Fibroblast of the aortic adventitia (primary cell): ENCODE data around the gene STK24. TPM values are rescaled to one million over a fixed set of nuclear protein-coding genes. Genes with fewer than 3 reads are reported as not detected.

Experiments used
- DNase-seq: peaks from one replicate; pipeline ENCODE4 v3.0.0-alpha.2; 2010; ENCODE audit warnings: low read depth
- H3K4me3 ChIP-seq: 2 replicates; pipeline ENCODE4 v1.5.1; 2011; ENCODE audit warnings: low read depth, mild to moderate bottlenecking, control low read depth, low read length, moderate library complexity
- CTCF ChIP-seq: IDR thresholded peaks from 2 replicates; pipeline ENCODE4 v1.5.1; 2011; ENCODE audit warnings: mild to moderate bottlenecking, low read length, control low read depth, inconsistent platforms; ENCODE audit not compliant: insufficient read depth
- total RNA-seq: library from RNA; depleted of rRNA; stranded (reverse); fragments of >200 nt; gene quantifications from 2 replicates; pipeline ENCODE4 v1.2.3, GENCODE V29; 2012; ENCODE audit warnings: low replicate concordance

The STK24 gene
- total RNA-seq, 1 donor: 64.0 TPM

- DNase-seq: no peak
- H3K4me3 ChIP-seq: no peak overlapping the region
- no peak for TF ChIP-seq CTCF
Measured at GRCh38 chr13:98493042-98493712, 83.7 kb downstream of the STK24 start.

- DNase-seq: peak; percentile 84
Measured at GRCh38 chr13:98492335-98493041, 84.4 kb downstream of the STK24 start.

GRCh38 chr13:98490866-98491265 is 86.0 kb downstream of the STK24 start:
- no peak for DNase-seq
- H3K4me3 ChIP-seq: no peak overlapping the region
- no peak for TF ChIP-seq CTCF

More at GRCh38 chr13:98492335-98493041, 84.4 kb downstream of the STK24 start:
- no peak for TF ChIP-seq CTCF
- no peak overlapping the region for H3K4me3 ChIP-seq

- no peak for TF ChIP-seq CTCF
- H3K4me3 ChIP-seq: no peak overlapping the region
- DNase-seq: no peak
Measured at GRCh38 chr13:98490195-98490836, 86.6 kb downstream of the STK24 start.

- H3K4me3 ChIP-seq: no peak overlapping the region
- TF ChIP-seq CTCF: no peak
- DNase-seq: no peak
Measured at GRCh38 chr13:98489446-98490194, 87.3 kb downstream of the STK24 start.

- no peak overlapping the region for H3K4me3 ChIP-seq
- no peak for DNase-seq
- no peak for TF ChIP-seq CTCF
Measured at GRCh38 chr13:98488736-98489135, 88.2 kb downstream of the STK24 start.
